Right ventricle myocardium superior (tissue), 1 donor: ENCODE results near the gene MAP3K7. TPM values are rescaled to one million over a fixed set of nuclear protein-coding genes. Genes with fewer than 3 reads are reported as not detected.

Source experiments
- ATAC-seq: fragments of 200-7000 bp; cut with Tn5 transposase; one replicate; pipeline ENCODE4 v1.9.1; 2020; ENCODE audit warnings: mild to moderate bottlenecking; ENCODE audit not compliant: poor library complexity
- DNase-seq: peaks from one replicate; pipeline ENCODE4 v3.0.0-alpha.2; 2020
- intact Hi-C: fragments of 100-400 bp; cut with DNase I; formaldehyde crosslinking; loops from one replicate; pipeline ENCODE4 v1.11.2; 2022
- total RNA-seq: library from RNA; stranded (reverse); fragmentation: NEBNext Ultra II Directional; extraction: Animal tissue kit (Norgen Biotek cat#: 25700); gene quantifications from one replicate; pipeline ENCODE4 v1.2.1, GENCODE V29; 2021
- donor health status: DM: no; HTN: yes; CAD: no; lungs with severe emphysema.

MAP3K7 gene
- total RNA-seq, 1 donor from 2014 or later: 14.7 TPM

DNA sequence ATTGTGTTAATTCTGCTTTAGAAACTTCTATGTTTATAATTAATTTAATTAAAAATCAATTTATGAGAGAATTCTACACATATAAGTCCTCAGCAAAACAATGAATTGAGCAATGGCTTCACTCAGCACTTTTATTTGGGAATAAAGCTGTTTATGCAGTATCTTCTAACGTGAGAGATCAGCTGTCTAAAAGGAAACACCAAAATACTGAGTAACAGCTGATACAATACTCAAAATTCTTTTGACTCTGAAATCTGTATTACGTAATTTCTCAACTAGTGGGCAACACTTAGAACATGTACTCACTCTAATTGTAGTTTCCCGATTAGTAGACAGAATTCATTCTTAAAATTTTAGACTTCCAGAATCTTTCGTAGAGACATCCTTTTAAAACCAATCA lies 49.8 kb downstream of the MAP3K7 start:
- intact Hi-C loops: no loop called here
- DNase-seq: no peak
- ATAC-seq: peak; percentile 43

DNA sequence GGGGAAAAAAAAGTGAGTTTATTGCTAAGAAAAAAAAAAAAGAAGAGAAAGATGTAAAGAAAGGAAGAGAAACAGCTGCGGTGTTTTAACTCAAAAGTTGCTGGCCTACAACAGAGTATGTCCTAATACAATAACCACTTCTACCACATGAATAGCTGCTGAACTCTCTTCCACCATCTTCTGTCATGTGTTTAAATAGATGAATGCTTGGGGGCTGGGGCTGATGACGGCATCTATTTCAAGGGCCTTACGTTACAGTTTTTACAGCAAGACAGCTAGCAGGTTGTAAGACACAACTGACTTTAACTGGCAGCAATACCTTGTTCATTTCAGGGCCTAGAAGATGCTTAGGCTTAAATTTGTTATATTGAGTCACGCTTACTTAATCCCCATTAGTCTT lies 50.4 kb downstream of the MAP3K7 start:
- DNase-seq (no peak), ATAC-seq (no peak)
- intact Hi-C loops: no loop called here

DNA sequence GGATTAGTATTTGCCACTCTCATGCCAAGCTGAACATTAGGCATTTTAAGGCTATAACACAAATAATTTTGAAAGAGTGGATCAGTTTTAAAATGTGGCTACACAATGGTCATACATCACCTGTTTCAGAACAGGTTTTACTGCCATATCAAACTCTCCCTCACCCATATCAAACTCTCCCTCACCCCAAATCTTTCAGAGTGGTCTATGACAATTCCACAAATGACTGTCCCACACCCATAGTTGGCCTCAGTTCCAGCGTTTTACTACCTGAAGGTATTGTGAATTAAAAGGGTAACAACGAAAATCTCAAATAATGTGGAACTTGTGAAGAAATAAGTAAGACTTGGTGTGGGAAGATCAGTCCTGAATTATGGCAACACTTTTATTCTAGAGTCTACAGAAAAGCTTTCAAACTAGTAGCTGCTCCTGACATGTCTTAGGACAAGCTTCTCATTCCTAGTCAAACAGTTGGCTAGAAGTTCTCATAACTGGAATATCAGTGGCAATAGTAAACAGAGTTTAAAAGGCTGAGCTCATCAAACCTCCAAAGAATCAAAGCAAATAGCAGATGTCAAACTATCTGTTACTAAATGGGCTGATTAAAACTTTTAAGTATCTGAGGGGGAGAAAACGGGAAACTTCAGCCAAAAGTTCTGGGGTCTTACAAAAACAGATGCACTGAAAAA lies 52.4 kb downstream of the MAP3K7 start:
- intact Hi-C loops: no loop called here
- no peak for ATAC-seq

DNA sequence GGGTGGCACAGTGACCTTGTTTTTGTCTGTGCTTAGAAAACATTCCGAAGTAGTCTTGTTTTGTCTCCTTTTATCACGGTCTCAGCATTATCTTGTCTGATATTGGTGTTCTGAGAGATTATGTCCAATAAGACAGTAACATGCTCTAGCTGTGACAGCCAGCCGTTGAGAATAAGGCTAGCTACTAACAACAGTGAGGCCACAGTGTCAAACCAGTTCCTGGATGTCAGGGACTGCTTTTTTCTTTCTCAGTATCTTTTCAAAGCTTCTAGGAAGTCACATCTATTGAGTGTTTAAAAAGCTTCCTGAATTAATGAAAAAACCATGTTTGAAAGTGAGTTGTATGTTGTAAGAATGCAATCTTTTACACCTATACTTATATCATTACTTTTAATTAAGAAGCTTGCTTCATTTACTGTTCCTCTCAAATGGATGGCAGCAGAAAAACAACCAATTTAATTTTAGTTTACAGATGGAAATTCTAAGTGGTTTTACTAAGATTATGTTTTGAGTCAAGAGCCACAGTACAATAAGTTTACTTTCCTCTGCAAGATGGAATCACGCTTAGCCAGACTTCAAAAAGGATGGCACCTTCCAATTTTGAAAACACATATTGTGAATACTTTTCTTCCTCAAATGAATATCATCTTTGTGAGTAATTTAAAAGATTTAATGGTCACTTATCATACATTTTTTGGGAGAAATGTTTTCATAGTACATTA lies 53.1 kb downstream of the MAP3K7 start:
- ATAC-seq: no peak
- DNase-seq: no peak
- intact Hi-C loops: no loop called here

More for the DNA sequence above, 52.4 kb downstream of the MAP3K7 start:
- no peak for DNase-seq

DNA sequence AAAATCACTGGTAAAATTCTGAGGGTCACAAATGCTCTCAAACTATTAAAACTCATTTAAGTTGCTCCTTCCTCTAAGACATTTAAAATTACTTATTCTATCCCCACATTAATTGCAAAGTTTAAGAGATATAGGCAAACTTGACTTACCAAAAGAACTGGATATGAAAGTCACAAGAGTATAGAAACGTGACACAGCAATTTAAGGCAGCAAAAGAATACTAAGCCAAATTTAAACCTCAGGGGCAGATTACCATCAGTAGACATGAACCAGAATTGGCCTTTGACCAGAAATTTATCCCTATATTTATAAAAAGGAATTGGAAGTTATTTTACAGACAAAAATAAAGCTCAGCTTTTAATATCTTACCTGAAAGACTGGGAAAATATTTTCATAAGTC lies 56.0 kb downstream of the MAP3K7 start:
- intact Hi-C loops: no loop called here
- ATAC-seq (no peak), DNase-seq (no peak)

DNA sequence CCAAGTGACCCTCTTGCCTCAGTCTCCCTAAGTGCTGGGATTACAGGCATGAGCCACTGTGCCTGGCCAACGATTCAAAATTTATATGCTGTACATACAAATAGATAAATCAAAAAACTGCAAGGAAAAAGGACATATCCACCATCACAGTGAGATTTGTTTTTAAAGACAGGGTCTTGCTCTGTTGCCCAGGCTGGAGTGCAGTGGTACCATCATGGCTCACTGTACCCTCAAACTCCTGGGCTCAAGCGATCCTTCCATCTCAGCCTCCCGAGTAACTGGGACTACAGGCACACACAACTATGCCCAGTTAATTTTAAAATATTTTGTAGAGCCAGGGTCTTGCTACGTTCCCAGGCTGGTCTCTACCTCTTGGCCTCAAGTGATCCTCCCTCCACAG lies 61.5 kb downstream of the MAP3K7 start:
- DNase-seq (no peak), ATAC-seq (no peak)
- intact Hi-C loops: no loop called here

DNA sequence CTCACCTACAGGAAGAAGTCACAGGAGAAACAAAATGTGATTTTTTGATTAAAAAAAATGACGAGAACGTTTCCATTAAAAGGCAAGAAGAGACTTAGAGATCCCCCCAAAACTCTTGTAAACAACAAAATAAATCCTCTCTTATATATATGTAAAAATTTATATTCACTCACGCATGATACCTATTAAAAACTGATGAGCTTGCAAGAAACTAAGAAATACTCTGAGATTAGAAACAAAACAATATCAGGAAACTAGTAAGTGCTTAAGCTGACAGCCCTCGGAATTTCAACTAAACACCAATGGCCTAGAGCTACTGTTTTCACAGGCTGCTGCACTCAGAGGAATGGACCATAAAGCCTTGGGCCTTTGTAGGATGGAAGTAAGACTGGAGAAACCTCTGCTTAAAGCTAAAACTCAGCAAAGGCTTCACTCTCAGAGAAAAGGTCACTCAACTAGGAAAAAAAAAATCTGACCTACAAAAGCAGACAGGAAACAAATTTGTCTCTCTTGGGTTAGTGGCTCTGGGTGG lies 63.0 kb downstream of the MAP3K7 start:
- no peak for DNase-seq
- ATAC-seq: no peak
- intact Hi-C loops: no loop called here

DNA sequence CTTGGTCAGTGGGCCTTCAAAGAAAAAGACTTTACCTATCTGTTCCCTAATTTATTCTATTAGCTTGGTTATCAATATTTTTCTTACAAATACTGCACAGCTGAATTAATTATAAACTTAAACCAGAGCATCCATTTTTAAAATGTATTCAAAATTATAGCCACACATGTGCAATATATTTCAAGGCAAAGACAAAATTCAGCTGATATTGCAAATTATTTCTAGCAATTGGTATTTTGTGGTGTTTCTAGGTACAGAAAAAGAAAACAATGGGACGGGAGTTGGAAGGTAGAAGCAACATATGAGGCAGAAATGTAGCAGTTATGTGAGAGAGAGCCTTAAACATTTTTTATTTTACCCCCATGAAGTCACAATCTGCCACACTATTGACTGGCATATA lies 64.9 kb downstream of the MAP3K7 start:
- no peak for ATAC-seq
- intact Hi-C loops: no loop called here
- DNase-seq: no peak

DNA sequence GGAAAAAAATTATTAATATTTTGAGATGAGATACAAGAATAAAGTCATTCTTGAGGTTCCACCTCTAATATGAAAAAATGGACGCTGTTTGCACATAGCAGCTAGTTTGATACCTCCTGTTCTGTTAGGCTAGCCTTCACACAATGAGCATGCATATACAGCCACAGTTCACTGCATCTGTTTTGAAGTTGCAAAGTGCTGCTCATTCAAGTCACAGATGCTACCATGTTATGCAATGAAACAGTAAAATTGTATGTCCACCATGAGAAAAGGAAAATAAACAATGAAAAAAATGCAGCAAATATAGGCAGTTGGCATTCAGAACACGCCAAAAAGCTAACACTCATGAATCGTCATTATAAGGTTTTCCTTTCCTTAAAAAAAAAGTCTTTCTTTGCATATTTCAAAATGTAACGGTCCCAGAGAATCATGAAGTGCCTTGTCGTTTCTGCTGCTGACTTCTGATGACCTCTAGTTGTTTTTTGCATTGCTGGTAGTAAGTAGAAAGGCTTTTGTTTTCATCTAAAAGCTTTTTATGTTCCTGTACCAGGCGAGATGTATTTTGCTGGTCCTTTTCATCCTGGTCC lies 70.7 kb downstream of the MAP3K7 start:
- DNase-seq (no peak), ATAC-seq (no peak)
- intact Hi-C loops: no loop called here

DNA sequence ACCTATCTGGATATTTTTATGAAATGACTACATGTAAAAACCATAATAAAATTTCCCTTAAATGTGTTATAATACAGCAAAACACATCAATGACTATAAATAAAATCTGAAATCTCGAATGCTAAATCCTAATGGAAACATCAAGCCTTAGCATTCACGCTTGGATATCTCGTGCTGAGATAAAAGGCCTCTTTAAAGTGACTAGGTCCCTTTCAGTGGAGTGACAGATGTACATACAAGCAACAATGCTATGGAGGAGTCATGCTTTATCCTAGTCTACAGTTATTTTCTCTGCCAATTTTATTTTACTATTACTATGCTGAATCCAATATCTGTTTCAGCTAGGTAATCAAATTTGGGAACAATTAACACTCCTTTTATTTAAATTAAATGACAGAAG lies 72.4 kb downstream of the MAP3K7 start:
- intact Hi-C loops: no loop called here
- no peak for DNase-seq
- no peak for ATAC-seq

DNA sequence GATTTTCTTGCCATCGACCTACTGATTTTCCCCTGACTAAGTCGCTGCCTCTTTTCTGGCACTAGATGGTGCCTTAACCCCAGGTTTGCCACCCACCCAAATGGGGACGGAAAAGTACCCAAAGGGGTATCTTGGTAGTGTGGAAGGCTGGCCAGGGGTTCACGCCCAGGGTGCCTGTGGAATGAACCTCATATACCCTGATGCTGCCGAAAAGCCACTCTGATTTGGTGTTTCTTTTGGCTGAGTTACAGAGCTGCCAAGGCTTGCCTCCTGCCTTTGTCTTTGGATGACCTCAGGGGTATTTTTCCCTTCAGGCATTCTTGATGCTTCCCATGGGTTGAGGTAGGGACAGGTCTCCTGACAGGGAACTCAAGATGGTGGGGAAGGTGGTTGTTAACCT lies 78.1 kb downstream of the MAP3K7 start:
- DNase-seq (no peak), ATAC-seq (no peak)
- intact Hi-C loops: no loop called here

DNA sequence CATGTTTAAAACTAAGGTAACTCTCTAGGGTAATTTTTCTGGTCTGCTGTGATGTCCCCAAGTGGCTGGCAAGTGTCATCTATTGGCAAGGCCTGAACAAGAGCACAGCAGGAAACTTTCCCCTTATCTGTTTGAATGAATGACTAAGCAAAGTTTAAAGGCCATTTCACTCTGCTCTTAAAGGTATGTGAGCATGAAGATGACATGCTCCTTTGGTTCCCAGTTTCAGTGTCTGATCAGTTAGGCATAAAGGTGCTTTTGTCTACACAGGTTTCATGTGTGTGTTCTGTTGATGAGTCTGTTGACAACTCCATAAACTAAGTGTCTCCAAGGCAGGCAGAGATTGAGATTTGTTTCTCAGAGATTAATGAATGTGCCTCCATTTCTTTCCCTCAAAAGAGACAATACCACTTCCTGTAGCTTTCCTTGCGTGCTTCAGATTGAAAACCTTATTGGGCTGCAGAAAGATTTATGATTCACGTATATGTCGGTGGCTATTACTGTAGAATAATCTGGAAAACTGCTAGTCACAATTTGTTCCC lies 83.9 kb downstream of the MAP3K7 start:
- intact Hi-C loops: no loop called here
- DNase-seq (no peak), ATAC-seq (no peak)

DNA sequence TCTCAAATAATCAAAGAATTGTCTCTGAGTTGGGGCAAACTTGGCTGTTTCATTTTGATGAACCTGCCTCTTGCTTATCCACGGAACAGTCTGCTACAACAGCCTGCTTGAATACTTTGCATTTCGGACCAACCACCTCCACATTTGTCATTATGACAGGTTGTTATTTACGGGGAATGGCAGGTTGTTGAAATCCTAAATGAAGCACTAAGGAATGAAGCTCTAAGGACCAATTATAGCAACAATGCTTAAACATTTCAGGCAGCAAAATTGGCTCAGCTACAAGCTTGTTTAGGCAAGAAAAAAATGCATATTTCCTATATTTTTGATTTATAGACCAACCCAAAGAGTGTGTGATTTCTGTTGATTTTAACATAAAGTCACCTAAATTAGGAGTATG lies 84.5 kb downstream of the MAP3K7 start:
- intact Hi-C loops: no loop called here
- DNase-seq: no peak
- no peak for ATAC-seq

DNA sequence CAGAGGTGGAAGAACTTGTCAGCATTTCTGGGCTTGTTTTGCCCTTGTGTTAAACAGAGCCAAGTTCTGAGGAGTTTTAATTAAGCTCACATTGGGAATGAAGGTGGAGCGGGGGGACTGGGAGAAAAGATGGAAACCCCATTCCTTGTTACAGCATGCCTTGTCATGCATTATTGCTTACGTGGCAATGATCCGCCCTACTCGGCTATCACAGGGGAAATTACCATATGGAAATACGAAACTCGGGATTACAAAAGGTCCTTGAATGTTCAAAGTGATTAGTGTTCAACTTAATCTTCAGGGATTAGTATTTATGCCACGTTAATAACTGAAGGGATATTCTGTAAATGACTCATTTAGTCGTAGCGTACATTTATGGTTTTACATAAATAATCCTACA lies 86.4 kb downstream of the MAP3K7 start:
- DNase-seq: no peak
- intact Hi-C loops: no loop called here

DNA sequence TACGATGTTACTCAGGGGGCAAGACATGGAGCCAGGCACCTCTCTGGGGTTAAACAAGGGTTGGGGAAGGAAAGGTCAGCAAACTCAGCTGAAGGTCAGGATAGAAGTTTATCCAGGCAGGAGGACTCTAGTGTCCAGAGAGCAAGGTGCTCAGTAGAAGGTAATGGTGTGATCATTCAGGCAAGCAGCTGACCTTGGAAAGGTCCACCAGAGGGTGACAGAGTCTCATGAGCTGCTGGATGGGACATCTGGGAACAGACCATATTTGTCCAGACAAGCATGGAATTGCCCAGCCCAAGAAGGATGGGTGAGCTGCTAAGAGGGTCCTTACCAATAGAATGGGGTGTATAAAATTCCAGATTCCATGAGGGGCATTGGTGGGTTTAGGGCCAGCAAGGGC lies 89.5 kb downstream of the MAP3K7 start:
- DNase-seq (no peak), ATAC-seq (no peak)
- intact Hi-C loops: no loop called here

More for the DNA sequence above, 86.4 kb downstream of the MAP3K7 start:
- no peak for ATAC-seq

DNA sequence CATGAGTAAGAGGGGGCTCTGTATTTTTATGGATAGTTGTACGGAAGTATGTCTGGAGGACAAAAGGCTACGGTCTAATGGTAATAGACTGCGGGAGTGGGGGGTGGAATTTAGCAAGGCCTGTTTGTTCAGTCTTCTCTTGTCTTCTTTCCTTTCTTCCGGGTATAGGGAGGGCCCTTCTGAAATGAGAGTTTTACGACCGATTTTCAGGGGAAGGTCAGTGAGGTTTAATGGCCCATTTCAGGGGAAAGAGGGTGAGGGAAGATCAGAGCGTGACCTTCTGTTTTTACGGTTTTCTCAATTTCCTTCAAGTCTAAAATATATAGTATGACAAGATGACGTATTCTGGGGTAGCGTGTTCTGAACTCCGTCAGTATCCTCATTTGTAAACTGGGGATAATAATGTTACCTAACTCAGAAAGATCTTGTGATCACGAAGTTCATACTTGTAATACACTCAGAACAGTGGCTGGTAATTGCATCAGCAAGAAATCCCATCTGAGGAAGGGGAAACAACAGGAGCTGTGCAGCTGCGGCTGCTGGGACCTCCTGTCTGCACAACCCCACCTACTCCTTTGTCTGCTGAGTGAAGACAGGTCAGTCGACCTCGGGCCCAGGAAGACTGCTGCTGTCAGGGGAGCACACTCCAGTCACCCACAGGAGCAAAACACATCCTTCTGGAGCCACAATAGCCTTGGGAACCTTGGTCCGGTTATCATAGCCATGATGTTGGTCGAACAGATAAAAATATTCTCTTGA lies 90.4 kb downstream of the MAP3K7 start:
- DNase-seq (no peak), ATAC-seq (no peak)
- intact Hi-C loops: no loop called here

DNA sequence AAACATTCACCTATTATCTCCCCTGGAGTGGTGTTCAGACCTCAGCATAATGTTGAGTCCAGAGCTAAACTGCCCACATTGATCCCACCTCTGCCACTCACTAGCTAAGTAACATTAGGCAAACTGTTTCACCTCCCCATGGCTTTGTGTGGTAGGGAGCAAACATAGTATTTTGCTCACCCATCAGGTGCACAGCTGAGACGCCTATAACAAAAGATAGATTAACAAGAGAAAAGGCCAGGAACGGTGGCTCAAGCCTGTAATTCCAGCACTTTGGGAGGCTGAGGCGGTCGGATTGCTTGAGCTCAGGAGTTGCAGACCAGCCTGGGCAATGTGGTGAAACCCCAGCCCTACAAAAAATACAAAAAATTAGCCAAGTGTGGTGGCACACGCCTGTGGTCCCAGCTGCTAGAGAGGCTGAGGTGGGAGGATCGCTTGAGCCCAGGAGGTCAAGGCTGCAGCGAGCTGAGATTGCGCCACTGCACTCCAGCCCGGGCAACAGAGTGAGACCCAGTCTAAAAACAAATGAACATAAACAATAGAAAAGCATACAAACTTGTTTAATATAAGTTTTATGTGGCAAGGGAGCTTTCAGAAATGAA lies 91.6 kb downstream of the MAP3K7 start:
- no peak for ATAC-seq
- DNase-seq: no peak
- intact Hi-C loops: no loop called here

DNA sequence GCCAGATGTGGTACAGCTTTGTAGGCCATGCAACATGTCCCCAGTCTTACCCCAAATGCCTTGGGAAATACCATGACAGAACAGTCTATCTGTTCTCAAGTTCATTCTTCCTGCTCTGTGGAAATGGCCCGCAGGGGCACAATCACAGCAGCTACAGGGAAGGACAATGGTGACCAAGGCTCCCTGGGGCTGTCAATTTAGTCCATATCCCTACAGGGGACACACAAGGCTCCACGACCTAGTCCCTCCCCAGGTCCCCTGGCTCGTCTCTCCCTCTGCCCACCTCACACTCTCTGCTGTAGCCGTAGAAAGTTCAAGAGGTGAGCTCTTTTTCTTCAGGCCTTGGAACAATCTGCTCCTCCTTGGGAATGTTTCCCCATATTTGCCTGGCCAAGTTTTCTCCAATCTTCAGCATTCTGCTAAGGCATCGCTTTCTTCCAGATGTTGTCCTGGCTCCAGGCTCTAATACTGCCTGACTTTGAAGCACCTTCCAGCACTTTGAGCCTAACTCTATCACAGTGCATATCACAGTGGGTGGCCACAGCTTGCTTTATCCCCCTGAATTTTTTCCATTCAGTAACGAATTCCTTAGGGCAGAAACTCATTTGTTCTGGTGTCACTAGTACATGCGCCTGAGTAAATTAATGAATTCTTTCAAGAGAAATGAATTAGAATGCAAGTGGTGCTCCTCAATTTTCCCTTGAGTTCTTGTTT lies 92.6 kb downstream of the MAP3K7 start:
- ATAC-seq (no peak), DNase-seq (no peak)
- intact Hi-C loops: no loop called here
